CD4-positive, alpha-beta T cell treated with Interleukin-4 for 4 hours (primary cell): ENCODE results near the gene MAN1C1.

Experiments used
- DNase-seq: peaks from one replicate; pipeline ENCODE4 v3.0.0-alpha.2; 2020

Gene MAN1C1

DNA sequence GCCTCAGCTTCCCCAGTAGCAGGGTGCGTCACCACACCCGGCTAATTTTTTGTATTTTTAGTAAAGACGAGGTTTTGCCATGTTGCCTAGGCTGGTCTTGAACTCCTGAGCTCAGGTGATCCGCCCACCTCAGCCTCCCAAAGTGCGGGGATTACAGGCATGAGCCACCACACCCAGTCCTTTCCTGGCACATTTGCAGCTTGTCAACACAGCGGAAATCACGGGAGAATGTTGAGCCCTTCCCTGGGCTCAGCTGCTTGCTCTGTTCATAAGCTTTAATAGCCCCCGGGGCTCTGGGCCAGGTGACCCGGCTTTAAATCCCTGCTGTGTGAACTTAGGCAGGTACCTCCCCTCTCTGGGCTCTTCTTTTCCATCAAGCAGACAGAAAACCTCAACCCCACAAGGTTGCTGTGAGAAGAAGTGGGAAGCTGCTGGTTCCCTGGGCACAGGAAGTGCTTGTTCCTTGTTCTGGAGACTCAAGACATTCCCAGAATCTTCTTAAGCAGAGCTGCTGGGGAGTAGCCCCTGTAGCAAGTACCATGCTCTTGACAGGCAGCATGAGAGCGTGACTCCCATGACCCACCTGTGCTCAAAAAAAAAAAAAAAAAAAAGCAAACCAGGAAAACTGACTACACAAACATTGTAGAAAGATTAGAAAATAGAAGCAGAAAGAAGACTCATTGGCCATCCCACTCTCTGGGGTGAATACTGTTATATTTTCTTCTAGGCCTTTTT is 168.9 kb downstream of the MAN1C1 start:
- no peak for DNase-seq

DNA sequence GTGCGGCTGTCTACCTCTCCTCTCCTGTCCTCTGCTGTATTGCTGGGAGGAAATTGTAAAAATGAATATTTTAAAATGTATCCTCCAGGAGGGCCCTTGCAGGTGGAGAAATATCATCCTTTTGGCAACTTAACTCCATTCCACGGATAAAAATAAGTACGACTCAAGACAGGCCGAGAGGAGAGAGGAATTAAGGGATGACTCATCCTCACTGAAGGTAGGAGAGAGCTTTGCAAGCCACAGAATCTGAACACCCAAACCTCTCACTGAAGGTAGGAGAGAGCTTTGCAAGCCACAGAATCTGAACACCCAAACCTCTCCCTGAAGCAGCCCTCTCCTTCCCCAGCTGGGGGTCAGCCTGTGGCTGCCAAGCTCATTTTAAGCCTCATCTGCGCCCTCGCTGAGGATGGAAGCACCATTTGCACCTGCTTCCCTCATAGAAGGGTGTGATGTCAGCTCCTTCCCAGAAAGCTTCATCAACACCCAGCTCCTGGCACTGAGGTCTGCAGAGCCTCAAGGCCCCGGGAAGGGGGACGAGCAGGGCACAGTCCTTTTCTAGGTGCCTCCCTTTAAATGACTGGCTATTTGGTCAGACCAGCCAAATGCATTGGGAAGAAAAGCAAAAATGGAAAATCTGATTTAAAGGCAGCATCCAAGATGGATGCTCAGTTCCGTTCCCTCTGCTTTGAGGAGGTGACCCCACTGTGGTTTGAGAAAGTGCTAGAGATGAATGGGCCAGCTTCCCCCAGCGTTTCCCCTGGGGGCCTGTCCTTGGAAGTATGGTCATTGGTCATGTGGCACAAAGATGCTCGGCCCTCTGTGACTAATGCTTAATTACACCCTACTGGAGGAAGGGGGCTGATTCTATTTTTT is 170.5 kb downstream of the MAN1C1 start:
- no peak for DNase-seq

DNA sequence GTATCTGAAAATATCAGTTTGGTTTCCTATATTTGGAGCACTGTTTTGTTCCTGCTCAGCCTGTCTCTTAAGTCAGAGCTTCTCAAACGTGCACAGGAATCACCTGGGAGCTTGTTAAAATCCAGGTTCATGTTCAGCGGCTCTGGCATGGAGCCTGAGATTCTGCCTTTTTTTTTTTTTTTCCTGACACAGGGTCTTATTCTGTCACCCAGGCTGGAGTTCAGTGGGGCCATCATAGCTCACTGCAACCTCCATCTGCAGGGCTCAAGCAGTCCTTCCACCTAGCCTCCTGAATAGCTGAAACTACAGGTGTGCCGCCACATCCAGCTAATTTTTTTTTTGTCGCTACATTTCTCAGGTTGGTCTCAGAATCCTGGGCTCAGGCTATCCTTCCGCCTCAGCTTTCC is 171.2 kb downstream of the MAN1C1 start:
- no peak for DNase-seq

DNA sequence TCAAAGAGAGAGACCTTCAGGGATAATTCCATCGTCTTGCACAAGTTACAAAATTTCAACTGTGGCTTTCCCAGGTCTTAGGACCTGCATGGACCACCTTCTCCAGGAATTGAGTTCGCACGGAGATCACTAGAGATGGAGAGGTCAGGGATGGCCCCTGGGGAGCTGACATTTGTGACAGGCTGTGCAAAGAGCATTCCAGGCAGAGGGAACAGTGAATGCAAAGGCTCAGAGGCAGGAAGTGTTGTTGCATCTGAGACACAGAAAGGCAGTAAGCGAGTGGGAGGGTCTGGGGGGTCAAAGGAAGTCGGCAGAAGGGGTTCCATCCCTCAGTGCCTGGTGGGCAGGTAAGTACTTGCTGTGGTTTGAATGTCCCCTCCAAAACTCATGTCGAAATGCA is 173.9 kb downstream of the MAN1C1 start:
- DNase-seq = no peak

DNA sequence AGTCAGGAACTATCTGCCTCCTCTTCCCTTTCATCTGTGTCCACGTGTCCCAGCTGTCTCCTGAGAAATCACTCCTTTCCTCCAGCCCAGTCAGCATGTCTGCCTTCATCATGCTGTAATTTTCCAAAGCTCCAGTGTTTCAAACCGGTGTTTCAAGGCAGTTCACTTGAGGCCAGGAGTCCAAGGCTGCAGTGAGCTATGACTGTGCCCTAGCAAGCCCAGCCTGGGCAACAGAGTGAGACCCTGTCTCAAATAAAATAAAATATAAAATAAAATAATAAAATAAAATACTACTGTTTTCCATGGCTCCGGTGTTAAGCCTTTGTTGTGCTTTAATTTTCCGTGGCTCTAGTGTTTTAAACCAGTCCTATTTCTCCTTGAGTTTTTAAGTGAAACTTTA is 175.5 kb downstream of the MAN1C1 start:
- DNase-seq = no peak

DNA sequence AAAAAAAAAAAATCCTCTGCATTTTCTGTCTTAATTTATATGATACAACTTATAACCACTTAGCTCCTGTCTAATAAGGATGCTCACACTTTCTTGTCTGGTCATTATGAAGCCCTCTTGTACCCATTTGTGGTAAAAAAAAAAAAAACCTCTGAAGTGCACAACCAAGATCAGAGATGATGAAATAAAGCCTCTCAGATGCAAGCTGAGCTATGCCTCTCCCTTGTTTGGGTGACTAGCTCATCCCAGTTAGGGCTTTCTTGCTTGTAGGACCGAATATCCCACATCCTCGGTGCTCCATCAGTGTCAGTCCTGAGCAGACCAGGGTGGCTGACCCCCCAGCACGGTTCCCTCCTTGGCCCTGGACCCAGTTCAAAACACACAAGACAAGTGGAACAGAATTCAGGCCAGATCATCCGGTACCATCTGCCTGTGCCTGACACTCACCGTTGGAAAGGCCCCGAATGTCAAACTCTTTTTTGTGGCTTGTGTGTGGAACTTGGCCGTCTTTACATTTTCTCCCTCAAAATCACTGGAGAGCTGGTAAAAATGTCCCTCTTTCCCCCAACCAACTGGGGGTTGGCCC is 177.1 kb downstream of the MAN1C1 start:
- no peak for DNase-seq

DNA sequence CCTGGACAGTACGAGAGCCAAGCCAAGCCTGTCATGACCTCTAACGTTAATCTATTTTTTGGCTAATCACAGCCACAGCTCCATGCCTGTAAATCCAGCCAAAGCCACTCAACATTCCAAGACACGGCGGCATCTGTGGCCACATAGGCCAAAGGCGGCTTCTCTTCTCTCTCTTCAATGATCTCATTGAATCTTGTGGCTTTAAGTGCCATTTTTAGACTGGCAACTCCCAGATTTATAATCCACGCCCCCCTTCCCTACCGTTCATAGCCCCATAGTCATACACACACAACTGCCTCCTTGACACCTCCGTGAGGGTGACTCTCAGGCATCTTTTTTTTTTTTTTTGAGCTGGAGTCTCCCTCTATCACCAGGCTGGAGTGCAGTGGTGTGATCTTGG is 177.7 kb downstream of the MAN1C1 start:
- no peak for DNase-seq

DNA sequence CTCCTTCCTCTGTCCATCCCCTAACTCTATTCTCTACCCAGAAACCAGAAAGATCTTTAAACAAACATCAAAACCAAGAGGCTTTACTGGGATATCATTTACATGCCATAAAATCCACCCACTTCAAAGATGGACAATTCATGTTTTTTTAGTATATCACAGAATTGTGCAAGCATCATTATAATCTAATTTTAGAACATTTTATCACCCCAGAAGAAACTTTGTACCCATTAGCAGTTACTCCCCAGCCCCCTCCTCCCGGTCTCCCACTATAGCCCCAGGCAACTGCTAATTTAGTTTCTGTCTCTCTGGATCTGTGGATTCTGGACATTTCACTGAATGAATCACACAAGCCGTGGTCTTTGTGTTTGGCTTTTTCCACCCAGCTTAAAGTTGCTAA is 178.6 kb downstream of the MAN1C1 start:
- no peak for DNase-seq

DNA sequence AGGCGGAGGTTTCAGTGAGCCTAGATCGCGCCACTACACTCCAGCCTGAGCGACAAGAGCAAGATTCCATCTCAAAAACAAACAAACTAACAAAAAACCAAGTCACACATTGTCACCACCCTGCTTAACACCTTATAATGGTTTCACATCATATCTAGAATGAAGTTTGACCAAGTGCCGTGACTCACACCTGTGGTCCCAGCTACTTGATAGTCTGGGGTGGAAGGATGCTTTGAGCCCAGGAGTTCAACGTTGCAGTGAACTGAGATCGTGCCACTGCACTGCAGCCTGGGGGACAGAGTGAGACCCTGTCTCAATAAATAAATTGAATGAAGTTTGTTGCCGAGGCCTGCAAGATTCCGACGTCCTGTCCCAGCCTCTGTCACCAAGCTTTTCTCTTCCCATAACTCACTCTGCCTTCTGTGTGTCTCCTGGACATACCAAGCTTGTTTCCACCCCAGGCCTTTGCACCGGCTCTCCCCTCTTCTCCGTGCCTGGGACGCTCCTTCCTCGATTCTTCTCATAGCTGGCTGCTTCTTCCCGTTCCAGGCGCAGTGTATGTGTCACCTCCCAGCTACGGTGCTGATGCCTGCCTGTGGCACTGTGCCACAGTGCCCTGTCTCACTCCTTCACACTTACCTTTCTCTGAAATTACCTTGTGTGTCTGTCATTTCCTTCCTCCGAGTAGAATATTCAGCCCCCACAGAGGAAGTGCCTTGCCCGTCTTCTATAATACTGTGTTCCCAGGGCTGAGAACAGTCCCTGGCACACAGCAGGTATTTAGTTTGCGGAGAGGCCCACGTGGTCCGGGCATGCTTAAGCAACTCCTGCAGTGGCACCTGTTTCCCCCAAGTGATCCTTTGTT is 179.6 kb downstream of the MAN1C1 start:
- DNase-seq = peak; percentile 64

DNA sequence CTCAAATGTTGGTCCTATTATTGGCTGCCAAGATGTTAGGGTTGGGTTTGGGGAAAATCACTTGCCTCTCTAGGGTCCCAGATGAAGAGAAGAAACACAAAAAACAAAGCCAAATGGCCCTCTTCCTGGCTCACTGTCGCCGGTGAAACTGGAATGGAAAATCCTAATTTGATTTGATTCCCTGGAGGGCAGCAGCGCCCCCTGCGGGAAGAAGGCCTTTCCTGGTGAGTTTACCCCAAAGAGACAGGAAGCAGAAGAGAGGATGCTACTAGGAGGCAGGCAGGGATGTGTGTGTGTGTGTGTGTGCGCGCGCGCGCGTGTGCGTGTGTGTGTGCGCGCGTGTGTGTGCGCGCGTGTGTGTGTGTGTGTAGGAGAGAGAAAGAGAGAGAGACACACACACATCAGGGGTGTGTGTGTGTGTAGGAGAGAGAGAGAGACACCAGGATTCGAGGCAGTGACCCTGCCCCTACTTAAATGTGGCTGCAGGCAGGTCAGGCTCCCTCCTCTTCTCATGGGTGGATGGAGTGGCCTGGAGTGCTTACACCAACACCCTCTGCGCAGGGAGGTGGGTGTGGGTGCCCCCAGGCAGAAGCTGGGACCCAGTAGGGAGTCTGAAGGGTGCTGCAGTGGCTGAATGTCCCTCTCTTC is 180.3 kb downstream of the MAN1C1 start:
- peak; percentile 77 for DNase-seq

DNA sequence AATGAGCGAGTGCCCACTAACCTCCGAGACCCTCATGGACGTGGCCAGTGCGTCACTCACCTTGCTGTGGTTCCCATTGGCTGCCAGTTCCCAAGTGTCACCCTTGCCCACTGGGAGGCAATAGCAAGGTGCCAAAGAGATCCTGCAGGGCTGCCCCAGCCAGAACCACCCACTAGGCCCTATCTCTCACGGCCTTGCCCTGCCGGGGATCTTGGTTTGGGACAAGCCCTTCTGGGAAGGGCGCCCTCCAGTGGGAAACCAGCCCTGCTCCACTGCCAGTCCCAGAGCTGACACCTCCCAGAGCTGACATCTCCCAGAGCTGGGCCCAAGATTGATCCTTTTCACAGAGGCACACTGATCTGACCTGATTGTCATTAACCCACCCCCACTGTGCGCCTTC is 181.3 kb downstream of the MAN1C1 start:
- no peak for DNase-seq

DNA sequence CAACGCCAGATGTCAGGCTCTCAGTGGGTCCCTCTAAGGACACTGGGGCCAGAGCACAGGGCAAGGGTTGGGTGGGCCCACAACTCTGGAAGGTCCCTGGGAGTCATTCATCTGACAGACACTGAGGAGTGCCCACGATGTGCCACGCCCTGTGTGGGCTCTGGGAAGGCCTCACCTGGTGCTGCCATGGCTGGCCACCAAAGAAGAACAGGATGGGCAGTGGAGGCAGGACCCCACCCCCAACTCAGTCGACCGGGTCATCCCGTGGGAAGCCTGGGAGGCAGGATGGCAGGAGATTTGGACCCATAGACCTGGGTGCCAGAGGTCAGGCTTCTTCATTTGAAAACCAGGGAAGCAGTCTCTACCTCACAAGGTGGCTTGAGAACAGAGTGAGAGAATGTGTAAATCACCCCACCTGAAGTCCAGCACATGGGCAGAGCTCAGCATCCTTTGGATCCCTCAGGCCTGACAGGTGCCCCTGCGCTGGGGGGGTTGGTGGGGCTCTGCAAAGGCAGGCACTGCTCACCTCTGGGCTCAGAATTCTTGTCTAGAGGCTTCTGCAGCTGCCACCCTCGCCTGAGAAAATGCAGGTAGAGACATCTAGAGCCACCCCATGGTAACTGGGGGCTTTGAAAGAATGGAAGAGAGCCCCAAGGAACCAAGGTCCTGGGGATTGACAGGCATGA is 182.2 kb downstream of the MAN1C1 start:
- DNase-seq = no peak

DNA sequence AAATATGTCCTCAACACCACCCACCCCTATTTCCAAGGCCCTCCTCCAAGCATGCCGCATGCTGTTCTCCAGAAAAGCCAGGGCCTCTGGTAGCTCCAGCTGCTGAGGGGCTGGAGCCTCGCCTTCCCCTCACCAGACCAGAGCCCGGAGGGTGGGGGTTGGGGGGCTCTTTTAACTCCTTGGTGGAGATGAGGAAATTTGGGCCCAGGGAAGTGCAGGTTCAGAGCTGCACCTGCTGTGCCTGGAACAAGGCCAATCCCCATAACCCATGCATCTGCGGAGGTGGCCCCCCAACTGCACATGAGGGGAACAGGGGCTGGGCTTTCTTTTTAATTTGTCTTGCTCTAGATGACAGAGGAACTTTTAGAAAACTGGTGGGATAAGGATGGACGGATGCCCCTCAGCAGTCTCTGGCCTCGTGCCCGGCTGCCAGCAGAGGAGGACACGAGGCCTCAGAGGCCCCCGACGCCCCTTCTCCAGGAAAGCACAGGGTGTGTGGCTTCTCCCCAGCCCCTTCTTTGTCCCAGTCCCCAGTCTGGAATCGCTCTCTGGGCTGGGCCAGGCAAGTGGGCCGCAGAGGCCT is 182.9 kb downstream of the MAN1C1 start:
- DNase-seq = no peak

DNA sequence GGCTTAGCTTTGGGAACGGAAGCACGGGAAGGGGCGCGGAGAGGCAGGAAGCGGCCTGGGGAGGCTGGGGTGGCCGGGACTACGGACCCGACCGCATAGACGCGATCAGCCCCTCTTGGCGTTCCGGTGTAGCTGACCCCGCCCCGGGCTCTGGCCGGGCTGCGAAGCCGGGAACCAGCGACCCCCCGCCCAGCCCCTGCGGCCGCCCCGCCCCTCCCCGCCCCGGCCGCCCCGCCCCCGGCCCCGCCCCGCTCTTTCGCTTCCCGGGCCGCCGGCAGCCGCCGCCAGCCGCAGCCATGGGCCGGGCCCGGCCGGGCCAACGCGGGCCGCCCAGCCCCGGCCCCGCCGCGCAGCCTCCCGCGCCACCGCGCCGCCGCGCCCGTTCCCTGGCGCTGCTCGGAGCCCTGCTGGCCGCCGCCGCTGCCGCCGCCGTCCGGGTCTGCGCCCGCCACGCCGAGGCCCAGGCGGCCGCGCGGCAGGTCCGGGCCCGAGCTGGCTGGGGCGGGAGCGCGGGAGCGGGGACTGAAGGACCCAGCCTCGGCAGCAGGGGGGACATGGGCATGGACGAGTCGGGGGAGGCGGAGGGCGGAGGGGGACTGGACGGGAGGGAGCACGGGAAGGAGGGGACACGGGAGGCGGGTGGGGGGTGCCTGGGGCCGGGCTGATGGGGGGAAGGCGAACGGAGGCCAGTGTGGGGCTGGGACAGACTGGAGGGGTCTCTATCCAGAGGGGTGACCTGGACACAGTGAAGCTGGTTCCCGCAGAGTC is 183.5 kb downstream of the MAN1C1 start, which contains the start of gene SELENON:
TSS of gene SELENON (plus strand) at position 259 of the 768 bp plus-strand sequence. CDS start at position 297, 38 bp downstream.
- DNase-seq = peak; percentile 18

DNA sequence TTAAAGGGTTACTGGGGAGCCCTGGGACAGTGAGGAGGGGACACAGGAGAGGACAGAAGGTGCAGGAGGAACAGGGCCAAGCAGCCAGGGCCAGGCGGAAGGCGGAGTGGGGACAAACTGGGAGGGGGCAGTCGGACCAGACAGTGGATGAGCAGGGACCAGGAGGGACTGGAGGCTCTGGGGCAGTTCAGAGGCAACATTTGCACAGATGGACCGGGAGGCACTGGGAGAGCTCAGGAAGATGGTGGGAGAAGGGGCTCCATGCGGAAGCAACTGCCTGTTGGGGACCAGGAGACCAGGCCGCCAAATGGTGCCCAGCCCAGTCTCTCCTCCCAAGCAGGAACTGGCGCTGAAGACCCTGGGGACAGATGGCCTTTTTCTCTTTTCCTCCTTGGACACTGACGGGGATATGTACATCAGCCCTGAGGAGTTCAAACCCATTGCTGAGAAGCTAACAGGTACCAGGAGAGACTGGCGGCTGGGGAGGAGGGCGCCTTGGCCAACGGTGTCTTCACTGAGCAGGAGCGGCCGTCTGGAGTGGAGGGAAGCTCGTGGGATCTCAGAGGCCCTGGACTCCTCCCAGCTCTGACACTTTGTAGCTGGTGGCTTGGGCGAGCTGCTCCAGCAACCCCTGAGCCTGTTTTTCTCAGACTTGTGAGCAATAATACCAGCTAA is 184.2 kb downstream of the MAN1C1 start:
- no peak for DNase-seq

DNA sequence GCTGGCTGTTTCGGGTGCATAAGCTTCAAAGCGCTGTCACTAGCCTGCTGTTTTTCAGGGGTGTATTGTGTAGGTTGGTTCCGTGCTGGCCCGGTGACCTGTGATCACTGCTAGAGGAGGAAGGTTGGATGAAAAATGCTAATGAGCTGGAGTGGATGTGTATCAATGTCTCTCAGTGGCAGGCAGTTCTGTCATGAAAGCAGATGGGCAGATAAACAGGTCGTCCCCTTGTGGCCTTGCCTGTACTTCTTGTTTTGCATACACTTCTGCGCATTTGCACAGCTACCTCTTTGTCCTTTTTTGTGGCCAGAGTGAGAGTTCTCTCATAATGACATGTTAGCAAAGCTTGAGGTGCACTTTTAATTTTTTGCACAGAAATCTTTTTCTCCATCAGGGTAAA is 186.3 kb downstream of the MAN1C1 start:
- DNase-seq = no peak

DNA sequence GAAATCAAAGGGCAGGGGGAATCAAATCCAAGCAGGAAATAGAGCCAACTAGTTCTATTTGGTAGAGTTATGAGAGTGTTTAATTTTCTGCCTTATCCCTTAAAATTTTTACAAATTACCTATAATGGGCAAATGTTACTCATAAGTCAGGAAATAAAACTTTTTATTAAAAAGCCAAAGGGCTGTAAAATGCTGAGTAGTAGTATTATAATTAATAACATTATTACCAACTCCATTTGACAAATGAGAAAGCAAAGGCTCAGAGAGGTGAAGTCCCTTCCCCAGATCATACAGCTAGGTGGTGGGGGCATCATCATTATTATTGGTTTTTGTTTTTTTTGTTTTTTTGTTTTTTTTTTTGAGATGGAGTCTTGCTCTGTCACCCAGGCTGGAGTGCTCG is 186.8 kb downstream of the MAN1C1 start:
- DNase-seq = no peak

DNA sequence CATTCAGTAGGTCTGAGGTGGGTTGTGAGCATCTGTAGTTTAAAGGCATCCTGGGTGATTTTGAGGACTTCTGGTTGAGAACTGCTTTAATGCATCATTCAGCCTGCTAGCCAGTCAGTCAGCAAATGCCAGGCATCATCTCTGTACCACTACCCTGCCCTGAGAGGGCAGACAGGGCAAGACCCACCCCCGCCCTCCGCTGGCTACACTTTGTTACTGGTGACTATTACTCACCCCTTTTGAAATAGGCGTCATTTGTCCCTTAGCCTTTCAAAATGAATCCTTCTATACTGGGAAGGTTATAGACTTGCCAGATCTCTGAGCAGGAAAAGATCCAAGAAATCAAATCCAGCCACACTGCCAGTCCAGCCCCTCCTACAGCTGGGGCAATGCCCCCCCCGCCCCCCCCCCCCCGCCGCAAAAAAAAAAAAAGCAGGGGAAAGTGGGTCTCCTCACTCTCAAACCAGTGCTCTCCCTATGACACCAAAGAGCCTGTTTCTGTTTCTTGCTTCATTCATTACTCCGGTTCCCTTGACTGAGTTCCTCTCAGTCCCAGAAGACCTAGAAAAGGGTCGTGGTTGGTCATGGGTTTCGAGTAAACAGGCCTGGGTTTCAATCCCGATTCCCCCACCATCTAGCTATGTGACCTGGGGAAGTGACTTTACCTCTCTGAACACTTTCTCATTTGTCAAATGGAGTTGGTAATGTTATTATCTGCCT is 187.8 kb downstream of the MAN1C1 start:
- DNase-seq = no peak
